PFSK-1 (cell line): Measurements from ENCODE around the gene TKFC.

Source experiments
- POLR2AphosphoS5 ChIP-seq: IDR thresholded peaks from 2 replicates; pipeline ENCODE4 v1.6.1; 2012; ENCODE audit warnings: low read depth, mild to moderate bottlenecking, control low read depth, low read length, moderate library complexity
- REST ChIP-seq, 2 experiments: IDR thresholded peaks; 2 replicates each; pipeline versions ENCODE4 v1.6.1 to v1.8.0; 2011 to 2012; ENCODE audit warnings: low read depth in 2 of 2, low read length in 2 of 2, control low read depth in 1 of 2, inconsistent platforms in 1 of 2, mild to moderate bottlenecking in 1 of 2, moderate library complexity in 1 of 2; ENCODE audit not compliant: insufficient read depth in 1 of 2
- TAF1 ChIP-seq: IDR thresholded peaks from 2 replicates; pipeline ENCODE4 v1.6.1; 2012; ENCODE audit warnings: low read length, control low read depth, borderline replicate concordance; ENCODE audit not compliant: insufficient read depth

- TF ChIP-seq POLR2AphosphoS5 (no peak), TAF1 (no peak), REST (IDR thresholded peaks at IDR 0.05; ENCODE audit: insufficient read depth in 1 of 2, low read depth in 2 of 2, low read length in 2 of 2) (no peak)
Observed at GRCh38 chr11:61325649-61326414, 7.2 kb upstream of the TKFC start.
